ENCODE data around the gene MYL5. TPM values are rescaled to one million over a fixed set of nuclear protein-coding genes. Genes with fewer than 3 reads are reported as not detected.
A peak's percentile ranks its signal among the peaks of the same experiment; 100 is the strongest.

The MYL5 gene
- total RNA-seq, 1 experiment from 2014 or later, result 18.0 TPM

GRCh38 chr4:729336-730315 is 55.3 kb downstream of the MYL5 start:
- no CpG with 5 or more reads among the region's 20 CpGs for WGBS (ENCODE audit: extremely low coverage, insufficient read length, low lambda C conversion rate)

More at GRCh38 chr4:729336-730315, 55.3 kb downstream of the MYL5 start:
- H3K27ac Mint-ChIP-seq, result peak overlapping the region in 1 of 3 experiments; percentile 2; a peak in 1 of 7 replicates
- Histone ChIP-seq H3K18ac (ENCODE audit: insufficient read length, low read depth, low read length) (no peak overlapping the region), H3K79me1 (ENCODE audit: insufficient read depth, low read depth, low read length, poor library complexity, severe bottlenecking) (peaks cover 3% of the 10 kb centered on the region), H3K56ac (ENCODE audit: insufficient read length, low read depth, low read length) (no peak overlapping the region), H3K4ac (ENCODE audit: low read depth, low read length) (no peak overlapping the region), H2BK20ac (ENCODE audit: low read depth, low read length, poor library complexity, severe bottlenecking) (no peak overlapping the region), H2BK12ac (ENCODE audit: insufficient read length, low read depth, low read length) (no peak overlapping the region), H3K27ac (ENCODE audit: insufficient read length, low read depth, low read length) (no peak overlapping the region), H2BK120ac (ENCODE audit: low read depth, low read length, poor library complexity, severe bottlenecking) (no peak overlapping the region), H4K8ac (replicated peaks; ENCODE audit: insufficient read length, low read depth, low read length) (no peak overlapping the region), H3T11ph (ENCODE audit: low read length) (no peak overlapping the region), H3K4me2 (ENCODE audit: insufficient read depth, insufficient read length, low read length) (no peak overlapping the region), H2AFZ (ENCODE audit: low read length) (no peak overlapping the region), H4K91ac (ENCODE audit: insufficient read length, low read depth, low read length) (no peak overlapping the region), H3K23ac (ENCODE audit: insufficient read length, low read depth, low read length) (no peak overlapping the region), H3K9me3 (ENCODE audit: control insufficient read depth, low read depth, low read length) (no peaks in the 10 kb centered on the region), H2BK5ac (ENCODE audit: insufficient read length, low read length) (no peak overlapping the region), H3K9ac (ENCODE audit: extremely low read depth, insufficient read length, low read length) (no peak overlapping the region), H3K4me1 (ENCODE audit: insufficient read depth, low read length) (no peaks in the 10 kb centered on the region), H3K23me2 (ENCODE audit: insufficient read length, low read depth, low read length, poor library complexity, severe bottlenecking) (no peaks in the 10 kb centered on the region), H4K20me1 (ENCODE audit: control insufficient read depth, insufficient read depth, insufficient read length) (peaks cover 2% of the 10 kb centered on the region), H2BK15ac (ENCODE audit: low read depth, low read length) (no peak overlapping the region), H4K5ac (ENCODE audit: insufficient read length, low read depth, low read length) (no peak overlapping the region), H3K14ac (ENCODE audit: insufficient read depth, low read length) (no peak overlapping the region), H2AK5ac (ENCODE audit: insufficient read length, low read length) (no peak overlapping the region), H3K27me3 (ENCODE audit: insufficient read depth, low read length) (no peaks in the 10 kb centered on the region), H3K79me2 (ENCODE audit: insufficient read depth, low read length) (peaks cover 12% of the 10 kb centered on the region; the same call in 1 of the 2 replicates)
- H3K4me1 Mint-ChIP-seq, result no peaks in the 10 kb centered on the region
- H3K4me3 Mint-ChIP-seq, result no peak overlapping the region
- no peaks in the 10 kb centered on the region for H3K27me3 Mint-ChIP-seq (ENCODE audit: low read depth)
- H3K36me3 Mint-ChIP-seq (ENCODE audit: insufficient read depth in 1 of 3, low read depth in 3 of 3), result peaks cover 20 to 46% (median 33%) of the 10 kb centered on the region in 3 experiments
- H3K9me3 Mint-ChIP-seq, result no peaks in the 10 kb centered on the region
- TF ChIP-seq CTCF (conservative IDR thresholded peaks at IDR 0.05), result no peak
- DNase-seq, result no peak

All from H9 (cell line).